SU-DHL-6 (cell line): Measurements from ENCODE around the gene CCDC85A.

Experiments
- H2AFZ ChIP-seq: fragments of 200-600 bp; sonication (generic); 2 replicates; pipeline ENCODE4 v1.6.1; 2014; ENCODE audit warnings: low read depth, mild to moderate bottlenecking, moderate library complexity, mixed read lengths, antibody characterized with exemption, low read length; ENCODE audit not compliant: severe bottlenecking
- H3F3A ChIP-seq: fragments of 200-600 bp; shearing (Covaris generic); 2 replicates; pipeline ENCODE4 v1.6.0; 2016; ENCODE audit warnings: antibody characterized with exemption, mild to moderate bottlenecking; ENCODE audit not compliant: insufficient read depth
- H3K27ac ChIP-seq: fragments of 200-600 bp; sonication (generic); 2 replicates; pipeline ENCODE4 v1.5.1; 2016; ENCODE audit warnings: low read depth, mild to moderate bottlenecking, low read length, moderate library complexity, mixed read lengths
- H3K27me3 ChIP-seq: fragments of 200-600 bp; sonication (generic), shearing (Covaris generic); 2 replicates; pipeline ENCODE4 v1.6.0; 2014; ENCODE audit warnings: mild to moderate bottlenecking, low read length
- H3K36me3 ChIP-seq: fragments of 200-600 bp; sonication (generic); 2 replicates; pipeline ENCODE4 v1.6.1; 2014; ENCODE audit warnings: mild to moderate bottlenecking, low read length, mixed read lengths
- H3K4me2 ChIP-seq: fragments of 300-600, 200-600 bp; shearing (Covaris generic), sonication (generic); 2 replicates; pipeline ENCODE4 v1.6.0; 2014; ENCODE audit warnings: low read length, low read depth, mild to moderate bottlenecking; ENCODE audit not compliant: poor library complexity, severe bottlenecking
- H3K4me3 ChIP-seq: fragments of 200-600 bp; sonication (generic); 2 replicates; pipeline ENCODE4 v1.5.1; 2014; ENCODE audit warnings: antibody characterized with exemption, low read length, mild to moderate bottlenecking, mixed read lengths; ENCODE audit not compliant: insufficient read depth, poor library complexity, severe bottlenecking
- H3K79me2 ChIP-seq: fragments of 200-600 bp; sonication (generic); 2 replicates; pipeline ENCODE4 v1.6.1; 2014; ENCODE audit warnings: mild to moderate bottlenecking, low read length, moderate library complexity; ENCODE audit not compliant: insufficient read depth
- H3K9ac ChIP-seq: fragments of 200-600 bp; sonication (generic); 2 replicates; pipeline ENCODE4 v1.7.0; 2014; ENCODE audit warnings: mild to moderate bottlenecking, low read length
- H3K9me2 ChIP-seq: fragments of 200-600 bp; sonication (generic); replicated peaks from 2 replicates; pipeline ENCODE4 v1.6.1; 2014; ENCODE audit warnings: low read length; ENCODE audit not compliant: insufficient read depth
- H3K9me3 ChIP-seq: fragments of 200-600 bp; sonication (generic); 2 replicates; pipeline ENCODE4 v1.6.1; 2014; ENCODE audit warnings: low read length, mixed read lengths; ENCODE audit not compliant: insufficient read depth
- H4K20me1 ChIP-seq: fragments of 200-600 bp; sonication (generic); 2 replicates; pipeline ENCODE4 v1.6.1; 2014; ENCODE audit warnings: low read depth, mild to moderate bottlenecking, antibody characterized with exemption, low read length, moderate library complexity, mixed read lengths
- EZH2phosphoT487 ChIP-seq: fragments of 200-600 bp; sonication (generic), shearing (Covaris generic); conservative IDR thresholded peaks from 2 replicates; pipeline ENCODE4 v1.6.1; 2018; ENCODE audit warnings: mild to moderate bottlenecking, antibody characterized with exemption, low read length, moderate library complexity, mixed read lengths
- TF ChIP-seq, protein P1 (sequence below): fragments of 200-600 bp; sonication (generic); IDR thresholded peaks from one replicate; pipeline ENCODE4 v1.5.1; 2017; ENCODE audit warnings: antibody characterized with exemption, mild to moderate bottlenecking, low read length, moderate library complexity; ENCODE audit not compliant: insufficient read depth, poor library complexity, severe bottlenecking

Gene CCDC85A

DNA sequence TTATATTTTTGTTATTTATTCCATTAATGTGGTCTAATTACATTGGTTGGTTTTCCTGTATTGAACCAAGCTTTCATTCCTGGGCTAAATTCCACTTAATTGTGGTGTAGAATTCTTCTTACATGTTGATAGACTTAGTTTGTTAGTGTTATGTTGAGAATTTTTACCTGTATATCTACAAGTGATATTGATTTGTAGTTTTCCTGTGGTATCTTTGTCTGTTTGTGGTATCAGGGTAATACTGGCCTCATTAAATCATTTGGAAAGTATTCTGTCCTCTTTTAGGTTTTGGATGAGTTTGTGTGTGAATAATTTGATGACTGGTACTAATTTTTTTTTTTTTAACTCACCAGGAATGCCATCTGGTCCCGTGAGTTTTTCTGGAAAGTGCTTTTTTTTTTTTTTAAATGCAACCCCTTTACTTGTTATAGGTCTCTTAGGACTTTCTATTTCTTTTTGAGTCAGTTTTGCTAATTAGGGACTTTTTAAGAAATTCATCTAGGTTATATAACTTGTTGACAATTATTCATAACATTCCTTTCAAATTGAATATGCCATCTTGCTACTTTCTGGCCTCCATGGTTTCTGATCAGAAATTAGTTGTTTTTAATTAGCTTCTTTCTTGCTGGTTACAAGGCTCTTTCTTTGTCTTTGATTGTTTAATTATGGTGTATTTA is 232.8 kb downstream of the CCDC85A start:
- Histone ChIP-seq H3K79me2 (no peaks in the 10 kb centered on the region), H3K27ac (no peak overlapping the region), H4K20me1 (no peaks in the 10 kb centered on the region), H3K4me2 (no peak overlapping the region), H3F3A (no peaks in the 10 kb centered on the region), H3K9me2 (no peaks in the 10 kb centered on the region), H2AFZ (no peak overlapping the region), H3K27me3 (no peaks in the 10 kb centered on the region), H3K9ac (no peak overlapping the region), H3K9me3 (no peaks in the 10 kb centered on the region), H3K36me3 (no peaks in the 10 kb centered on the region), H3K4me3 (no peak overlapping the region)
- TF ChIP-seq EZH2phosphoT487, result no peak
- TF ChIP-seq, protein P1, sequence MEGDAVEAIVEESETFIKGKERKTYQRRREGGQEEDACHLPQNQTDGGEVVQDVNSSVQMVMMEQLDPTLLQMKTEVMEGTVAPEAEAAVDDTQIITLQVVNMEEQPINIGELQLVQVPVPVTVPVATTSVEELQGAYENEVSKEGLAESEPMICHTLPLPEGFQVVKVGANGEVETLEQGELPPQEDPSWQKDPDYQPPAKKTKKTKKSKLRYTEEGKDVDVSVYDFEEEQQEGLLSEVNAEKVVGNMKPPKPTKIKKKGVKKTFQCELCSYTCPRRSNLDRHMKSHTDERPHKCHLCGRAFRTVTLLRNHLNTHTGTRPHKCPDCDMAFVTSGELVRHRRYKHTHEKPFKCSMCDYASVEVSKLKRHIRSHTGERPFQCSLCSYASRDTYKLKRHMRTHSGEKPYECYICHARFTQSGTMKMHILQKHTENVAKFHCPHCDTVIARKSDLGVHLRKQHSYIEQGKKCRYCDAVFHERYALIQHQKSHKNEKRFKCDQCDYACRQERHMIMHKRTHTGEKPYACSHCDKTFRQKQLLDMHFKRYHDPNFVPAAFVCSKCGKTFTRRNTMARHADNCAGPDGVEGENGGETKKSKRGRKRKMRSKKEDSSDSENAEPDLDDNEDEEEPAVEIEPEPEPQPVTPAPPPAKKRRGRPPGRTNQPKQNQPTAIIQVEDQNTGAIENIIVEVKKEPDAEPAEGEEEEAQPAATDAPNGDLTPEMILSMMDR, result no peak
